Measurements from ENCODE around the gene TSPAN16. TPM values are rescaled to one million over a fixed set of nuclear protein-coding genes. Genes with fewer than 3 reads are reported as not detected.
A peak's percentile ranks its signal among the peaks of the same experiment; 100 is the strongest.

Gene TSPAN16
- total and polyA plus RNA-seq, 2 of the 13 experiments (the other 11 are each of a cell fraction or from before 2014, with no cell fraction given): not detected

- TF ChIP-seq ZNF687 (CRISPR knock-in tag; IDR thresholded peaks at IDR 0.05) (peak; percentile 28; the same call in 1 of the 2 replicates), ZBTB49 (CRISPR knock-in tag; IDR thresholded peaks at IDR 0.05; ENCODE audit: borderline replicate concordance) (no peak), FOXM1 (CRISPR knock-in tag; IDR thresholded peaks at IDR 0.05) (no peak), SIX1 (CRISPR knock-in tag; IDR thresholded peaks at IDR 0.05; ENCODE audit: borderline replicate concordance) (no peak), TFDP1 (CRISPR knock-in tag; IDR thresholded peaks at IDR 0.05; ENCODE audit: borderline replicate concordance) (0 out of 2 replicates have a peak, but pooled peaks have one; percentile 17), KLF11 (CRISPR knock-in tag; IDR thresholded peaks at IDR 0.05) (0 out of 2 replicates have a peak, but pooled peaks have one; percentile 38), ZSCAN20 (CRISPR knock-in tag; IDR thresholded peaks at IDR 0.05; ENCODE audit: borderline replicate concordance) (no peak), ZHX1 (CRISPR knock-in tag; IDR thresholded peaks at IDR 0.05; ENCODE audit: low read depth) (no peak)
- TF ChIP-seq, protein P1, sequence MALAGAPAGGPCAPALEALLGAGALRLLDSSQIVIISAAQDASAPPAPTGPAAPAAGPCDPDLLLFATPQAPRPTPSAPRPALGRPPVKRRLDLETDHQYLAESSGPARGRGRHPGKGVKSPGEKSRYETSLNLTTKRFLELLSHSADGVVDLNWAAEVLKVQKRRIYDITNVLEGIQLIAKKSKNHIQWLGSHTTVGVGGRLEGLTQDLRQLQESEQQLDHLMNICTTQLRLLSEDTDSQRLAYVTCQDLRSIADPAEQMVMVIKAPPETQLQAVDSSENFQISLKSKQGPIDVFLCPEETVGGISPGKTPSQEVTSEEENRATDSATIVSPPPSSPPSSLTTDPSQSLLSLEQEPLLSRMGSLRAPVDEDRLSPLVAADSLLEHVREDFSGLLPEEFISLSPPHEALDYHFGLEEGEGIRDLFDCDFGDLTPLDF (CRISPR knock-in tag; IDR thresholded peaks at IDR 0.05): no peak
- TF ChIP-seq, protein P2, sequence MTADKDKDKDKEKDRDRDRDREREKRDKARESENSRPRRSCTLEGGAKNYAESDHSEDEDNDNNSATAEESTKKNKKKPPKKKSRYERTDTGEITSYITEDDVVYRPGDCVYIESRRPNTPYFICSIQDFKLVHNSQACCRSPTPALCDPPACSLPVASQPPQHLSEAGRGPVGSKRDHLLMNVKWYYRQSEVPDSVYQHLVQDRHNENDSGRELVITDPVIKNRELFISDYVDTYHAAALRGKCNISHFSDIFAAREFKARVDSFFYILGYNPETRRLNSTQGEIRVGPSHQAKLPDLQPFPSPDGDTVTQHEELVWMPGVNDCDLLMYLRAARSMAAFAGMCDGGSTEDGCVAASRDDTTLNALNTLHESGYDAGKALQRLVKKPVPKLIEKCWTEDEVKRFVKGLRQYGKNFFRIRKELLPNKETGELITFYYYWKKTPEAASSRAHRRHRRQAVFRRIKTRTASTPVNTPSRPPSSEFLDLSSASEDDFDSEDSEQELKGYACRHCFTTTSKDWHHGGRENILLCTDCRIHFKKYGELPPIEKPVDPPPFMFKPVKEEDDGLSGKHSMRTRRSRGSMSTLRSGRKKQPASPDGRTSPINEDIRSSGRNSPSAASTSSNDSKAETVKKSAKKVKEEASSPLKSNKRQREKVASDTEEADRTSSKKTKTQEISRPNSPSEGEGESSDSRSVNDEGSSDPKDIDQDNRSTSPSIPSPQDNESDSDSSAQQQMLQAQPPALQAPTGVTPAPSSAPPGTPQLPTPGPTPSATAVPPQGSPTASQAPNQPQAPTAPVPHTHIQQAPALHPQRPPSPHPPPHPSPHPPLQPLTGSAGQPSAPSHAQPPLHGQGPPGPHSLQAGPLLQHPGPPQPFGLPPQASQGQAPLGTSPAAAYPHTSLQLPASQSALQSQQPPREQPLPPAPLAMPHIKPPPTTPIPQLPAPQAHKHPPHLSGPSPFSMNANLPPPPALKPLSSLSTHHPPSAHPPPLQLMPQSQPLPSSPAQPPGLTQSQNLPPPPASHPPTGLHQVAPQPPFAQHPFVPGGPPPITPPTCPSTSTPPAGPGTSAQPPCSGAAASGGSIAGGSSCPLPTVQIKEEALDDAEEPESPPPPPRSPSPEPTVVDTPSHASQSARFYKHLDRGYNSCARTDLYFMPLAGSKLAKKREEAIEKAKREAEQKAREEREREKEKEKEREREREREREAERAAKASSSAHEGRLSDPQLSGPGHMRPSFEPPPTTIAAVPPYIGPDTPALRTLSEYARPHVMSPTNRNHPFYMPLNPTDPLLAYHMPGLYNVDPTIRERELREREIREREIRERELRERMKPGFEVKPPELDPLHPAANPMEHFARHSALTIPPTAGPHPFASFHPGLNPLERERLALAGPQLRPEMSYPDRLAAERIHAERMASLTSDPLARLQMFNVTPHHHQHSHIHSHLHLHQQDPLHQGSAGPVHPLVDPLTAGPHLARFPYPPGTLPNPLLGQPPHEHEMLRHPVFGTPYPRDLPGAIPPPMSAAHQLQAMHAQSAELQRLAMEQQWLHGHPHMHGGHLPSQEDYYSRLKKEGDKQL (CRISPR knock-in tag; IDR thresholded peaks at IDR 0.05; ENCODE audit: low read depth): no peak
Observed at GRCh38 chr19:11345122-11345803, 49.3 kb downstream of the TSPAN16 start (continued).
